Thyroid gland (tissue), 4 donors: ENCODE data around the gene PLA2G6. TPM values are rescaled to one million over a fixed set of nuclear protein-coding genes. Genes with fewer than 3 reads are reported as not detected.
"Not testable (repeated sequence)": the region's sequence is repeated elsewhere in the genome, so short reads cannot be mapped to it uniquely, and the experiment has no call there.

ENCODE experiments used
- DNase-seq, 2 donors: peaks; one replicate each; pipeline ENCODE4 v3.0.0-alpha.2; 2019
- H3K27ac ChIP-seq, 3 donors: fragments of 200-600 bp; sonication (generic); 1 replicate in 2 of 3; 2 replicates in 1 of 3; pipeline ENCODE4 v1.5.1; 2016 to 2019; ENCODE audit warnings: mild to moderate bottlenecking in 1 of 3, moderate library complexity in 1 of 3
- H3K27me3 ChIP-seq: fragments of 200-600 bp; sonication (generic); one replicate; pipeline ENCODE4 v1.5.1; 2019
- H3K36me3 ChIP-seq, 2 donors: fragments of 200-600 bp; sonication (generic); one replicate each; pipeline ENCODE4 v1.5.1; 2016 to 2019
- H3K4me1 ChIP-seq, 2 donors: fragments of 200-600 bp; sonication (generic); one replicate each; pipeline ENCODE4 v1.5.1; 2017 to 2019
- H3K4me3 ChIP-seq, 3 donors: fragments of 200-600 bp; sonication (generic); replicated peaks in 1 of 3; 1 replicate in 2 of 3; 2 replicates in 1 of 3; pipeline ENCODE4 v1.5.1; 2016; ENCODE audit warnings: mild to moderate bottlenecking in 1 of 3
- H3K9me3 ChIP-seq: fragments of 200-600 bp; sonication (generic); one replicate; pipeline ENCODE4 v1.5.1; 2017
- CTCF ChIP-seq, 6 experiments: fragments of 200-600 bp in 3 of 6; fragments of 450-650 bp in 3 of 6; sonication (generic) in 3 of 6; IDR thresholded peaks; one replicate each; pipeline ENCODE4 v1.5.1; 2016 to 2019; ENCODE audit warnings: antibody characterized with exemption in 6 of 6, mild to moderate bottlenecking in 2 of 6, inconsistent platforms in 1 of 6, moderate library complexity in 1 of 6
- POLR2A ChIP-seq, 2 donors: fragments of 450-650 bp; IDR thresholded peaks; one replicate each; pipeline ENCODE4 v1.6.1; 2017; ENCODE audit warnings: antibody characterized with exemption in 2 of 2, mild to moderate bottlenecking in 2 of 2, moderate library complexity in 1 of 2
- WGBS, 2 donors: methylation state at CpG; one replicate each; pipeline ENCODE4 v1.1.5; 2017; 5-methylcytosine and 5-hydroxymethylcytosine counted together
- intact Hi-C: fragments of 100-400 bp; cut with DNase I; formaldehyde crosslinking; loops from one replicate; pipeline ENCODE4 v1.15.1; 2023
- total RNA-seq, 4 donors: library from RNA; depleted of rRNA; stranded (reverse); fragments of >200 nt; gene quantifications; one replicate each; pipeline ENCODE4 v1.2.3, GENCODE V29; 2016

PLA2G6 gene
- total RNA-seq, 4 donors from 2014 or later, result 106 to 122 (median 112) TPM

GRCh38 chr22:38151126-38151500 is 30.5 kb downstream of the PLA2G6 start:
- WGBS, 2 donors, result 77 to 88% methylated on average over 8 of the region's 8 CpGs
- Histone ChIP-seq H3K27me3 (no peaks in the 10 kb centered on the region), H3K4me1 (peaks cover 28 to 33% of the 10 kb centered on the region in 2 donors), H3K36me3 (no peaks in the 10 kb centered on the region), H3K4me3 (no peak overlapping the region), H3K27ac (peak overlapping the region in 2 of 3 donors; percentile 43 to 68), H3K9me3 (no peaks in the 10 kb centered on the region)
- intact Hi-C loops, result no loop called here
- TF ChIP-seq CTCF (IDR thresholded peaks at IDR 0.05), result no peak
- no peak for DNase-seq

- no peak overlapping the region for H3K27ac ChIP-seq
- H3K27me3 ChIP-seq, result no peaks in the 10 kb centered on the region
- DNase-seq, result no peak
- 88 to 92% methylated on average over 5 of the region's 5 CpGs for WGBS, 2 donors
- no peak for TF ChIP-seq CTCF (IDR thresholded peaks at IDR 0.05)
- no peak for TF ChIP-seq POLR2A (IDR thresholded peaks at IDR 0.05)
- H3K9me3 ChIP-seq, result no peaks in the 10 kb centered on the region
- intact Hi-C loops, result no loop called here
- H3K4me3 ChIP-seq, result no peak overlapping the region
- peaks cover 16 to 19% of the 10 kb centered on the region in 2 donors for H3K4me1 ChIP-seq
- H3K36me3 ChIP-seq, result no peaks in the 10 kb centered on the region
These were observed 33.4 kb downstream of the PLA2G6 start for GRCh38 chr22:38148245-38148644.

- peaks cover 13% of the 10 kb centered on the region in 2 donors for H3K4me1 ChIP-seq
- intact Hi-C loops, result not testable (repeated sequence)
These were observed 35.5 kb downstream of the PLA2G6 start for GRCh38 chr22:38146166-38146565.

GRCh38 chr22:38144025-38144405 is 37.6 kb downstream of the PLA2G6 start:
- no peaks in the 10 kb centered on the region for H3K4me1 ChIP-seq
- no peaks in the 10 kb centered on the region for H3K9me3 ChIP-seq
- no peak overlapping the region for H3K27ac ChIP-seq
- H3K27me3 ChIP-seq, result no peaks in the 10 kb centered on the region
- DNase-seq, result no peak
- TF ChIP-seq CTCF (IDR thresholded peaks at IDR 0.05) (no peak), POLR2A (IDR thresholded peaks at IDR 0.05) (no peak)
- no peaks in the 10 kb centered on the region for H3K36me3 ChIP-seq
- H3K4me3 ChIP-seq, result no peak overlapping the region
- intact Hi-C loops, result no loop called here
- WGBS, 2 donors, result 92 to 94% methylated on average over 2 to 4 of the region's 5 CpGs

More at GRCh38 chr22:38146166-38146565, 35.5 kb downstream of the PLA2G6 start:
- H3K36me3 ChIP-seq, H3K9me3 ChIP-seq, H3K27me3 ChIP-seq, H3K4me3 ChIP-seq, H3K27ac ChIP-seq, DNase-seq: not testable (repeated sequence)
- WGBS, 2 donors, result 83 to 92% methylated on average over 3 of the region's 3 CpGs

GRCh38 chr22:38142606-38143005 is 39.0 kb downstream of the PLA2G6 start:
- intact Hi-C loops, result no loop called here
- no peak for TF ChIP-seq POLR2A (IDR thresholded peaks at IDR 0.05)
- H3K27me3 ChIP-seq, result no peaks in the 10 kb centered on the region
- 91 to 95% methylated on average over 5 of the region's 5 CpGs for WGBS, 2 donors
- no peak overlapping the region for H3K27ac ChIP-seq
- DNase-seq, result no peak
- H3K9me3 ChIP-seq, result no peaks in the 10 kb centered on the region
- H3K4me1 ChIP-seq, result no peaks in the 10 kb centered on the region
- H3K4me3 ChIP-seq, result no peak overlapping the region
- peaks cover 0 to 5% of the 10 kb centered on the region in 2 donors for H3K36me3 ChIP-seq

GRCh38 chr22:38141217-38141973 is 40.2 kb downstream of the PLA2G6 start:
- 92 to 95% methylated on average over 16 of the region's 16 CpGs for WGBS, 2 donors
- H3K27me3 ChIP-seq, result no peaks in the 10 kb centered on the region
- peaks cover 0 to 5% of the 10 kb centered on the region in 2 donors for H3K36me3 ChIP-seq
- intact Hi-C loops, result no loop called here
- H3K9me3 ChIP-seq, result no peaks in the 10 kb centered on the region
- no peak for DNase-seq
- H3K4me1 ChIP-seq, result no peaks in the 10 kb centered on the region
- H3K27ac ChIP-seq, result no peak overlapping the region
- no peak overlapping the region for H3K4me3 ChIP-seq
- no peak for TF ChIP-seq POLR2A (IDR thresholded peaks at IDR 0.05)
- TF ChIP-seq CTCF (IDR thresholded peaks at IDR 0.05), result no peak
